NCI-H2227 (cell line): ENCODE measurements around the gene MBLAC1.
A peak's percentile ranks its signal among the peaks of the same experiment; 100 is the strongest.
"Not testable (repeated sequence)": the region's sequence is repeated elsewhere in the genome, so short reads cannot be mapped to it uniquely, and the experiment has no call there.

Experiments used
- DNase-seq: peaks from one replicate; lab custom pipeline; 2025; ENCODE audit not compliant: unreplicated experiment; lab: John Stamatoyannopoulos, UW

Gene MBLAC1

GRCh38 chr7:100120733-100121036 is 6.1 kb upstream of the MBLAC1 start:
- no peak for DNase-seq

GRCh38 chr7:100122067-100122466 is 4.7 kb upstream of the MBLAC1 start:
- no peak for DNase-seq

- no peak for DNase-seq
Measured at GRCh38 chr7:100122568-100122967, 4.2 kb upstream of the MBLAC1 start.

- no peak for DNase-seq
Measured at GRCh38 chr7:100124301-100125230, 2.2 kb upstream of the MBLAC1 start.

- DNase-seq = no peak
Measured at GRCh38 chr7:100126239-100126930, 382 bp upstream of the MBLAC1 start.

- DNase-seq = peak; percentile 66
Measured at GRCh38 chr7:100127866-100128636, 1.3 kb downstream of the MBLAC1 start.

GRCh38 chr7:100128637-100128963 is 1.8 kb downstream of the MBLAC1 start:
- DNase-seq = no peak

- DNase-seq = not testable (repeated sequence)
Measured at GRCh38 chr7:100130220-100130607, 3.4 kb downstream of the MBLAC1 start.

- DNase-seq = peak; percentile 78
Measured at GRCh38 chr7:100130608-100131453, 4.1 kb downstream of the MBLAC1 start.

- no peak for DNase-seq
Measured at GRCh38 chr7:100132126-100132525, 5.4 kb downstream of the MBLAC1 start.

GRCh38 chr7:100132697-100133151 is 6.0 kb downstream of the MBLAC1 start:
- DNase-seq = peak; percentile 75

GRCh38 chr7:100137851-100138760 is 11.3 kb downstream of the MBLAC1 start:
- DNase-seq = no peak

GRCh38 chr7:100141555-100141949 is 14.8 kb downstream of the MBLAC1 start:
- DNase-seq = no peak

- no peak for DNase-seq
Measured at GRCh38 chr7:100142461-100142860, 15.7 kb downstream of the MBLAC1 start.

GRCh38 chr7:100146350-100146749 is 19.6 kb downstream of the MBLAC1 start:
- DNase-seq = not testable (repeated sequence)

- no peak for DNase-seq
Measured at GRCh38 chr7:100147278-100147677, 20.5 kb downstream of the MBLAC1 start.

- DNase-seq = no peak
Measured at GRCh38 chr7:100148225-100148558, 21.4 kb downstream of the MBLAC1 start.

- peak; percentile 100 for DNase-seq
Measured at GRCh38 chr7:100148559-100149328, 22.0 kb downstream of the MBLAC1 start, which contains the start of gene LAMTOR4. LAMTOR4 (plus strand) TSS chr7:100148918; CDS start chr7:100148973, 55 bp downstream.

- DNase-seq = no peak
Measured at GRCh38 chr7:100152404-100152803, 25.6 kb downstream of the MBLAC1 start.
